GM18526 (cell line): ENCODE measurements around the gene PCDHGA4.
"Not testable (repeated sequence)": the region's sequence is repeated elsewhere in the genome, so short reads cannot be mapped to it uniquely, and the experiment has no call there.

Experiments used
- POLR2A ChIP-seq: IDR thresholded peaks from 3 replicates; pipeline ENCODE4 v1.6.1; 2011; ENCODE audit not compliant: insufficient read length; ENCODE audit errors: extremely low read depth

PCDHGA4 gene

DNA sequence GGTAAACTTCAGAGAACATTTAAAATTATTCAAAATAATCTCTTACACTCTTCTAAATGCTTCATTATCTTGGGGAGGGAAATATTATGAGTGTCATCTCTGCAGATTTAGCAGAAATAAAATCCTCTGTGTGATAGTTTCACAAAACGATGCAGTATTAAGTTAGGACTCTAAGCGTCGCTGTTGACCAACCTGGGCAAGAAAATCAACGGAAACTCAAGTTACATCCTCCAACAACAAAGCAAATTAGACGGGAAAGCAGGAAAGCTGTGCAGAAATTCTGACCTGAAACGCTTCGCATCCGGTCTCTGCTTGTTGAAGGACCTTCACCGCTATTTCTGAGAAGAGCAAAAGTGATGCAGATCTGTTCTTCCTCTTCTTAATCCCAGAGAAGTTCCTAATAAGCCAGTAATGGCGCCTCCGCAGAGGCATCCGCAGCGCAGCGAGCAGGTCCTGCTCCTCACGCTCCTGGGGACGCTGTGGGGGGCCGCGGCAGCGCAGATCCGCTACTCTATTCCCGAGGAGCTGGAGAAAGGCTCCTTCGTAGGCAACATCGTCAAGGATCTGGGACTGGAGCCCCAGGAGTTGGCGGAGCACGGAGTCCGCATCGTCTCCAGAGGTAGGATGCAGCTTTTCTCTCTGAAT lies 19.0 kb downstream of the PCDHGA4 start, which contains the start of gene PCDHGA6:
Gene PCDHGA6, plus strand, starts transcription at position 219 of the 645 bp plus-strand sequence. Its CDS starts 193 bp downstream, at position 412.
- no peak for TF ChIP-seq POLR2A

DNA sequence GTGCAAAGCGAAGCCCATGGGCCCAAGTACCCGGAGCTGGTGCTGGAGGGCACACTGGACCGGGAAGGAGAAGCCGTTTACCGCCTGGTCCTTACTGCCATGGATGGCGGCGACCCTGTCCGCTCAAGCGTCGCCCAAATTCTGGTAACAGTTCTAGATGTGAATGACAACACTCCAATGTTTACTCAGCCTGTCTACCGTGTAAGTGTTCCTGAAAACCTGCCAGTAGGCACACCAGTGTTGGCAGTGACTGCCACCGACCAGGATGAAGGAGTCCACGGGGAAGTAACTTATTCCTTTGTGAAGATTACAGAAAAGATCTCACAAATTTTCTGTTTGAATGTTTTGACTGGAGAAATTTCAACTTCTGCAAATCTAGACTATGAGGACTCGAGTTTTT lies 19.8 kb downstream of the PCDHGA4 start:
- TF ChIP-seq POLR2A = no peak

DNA sequence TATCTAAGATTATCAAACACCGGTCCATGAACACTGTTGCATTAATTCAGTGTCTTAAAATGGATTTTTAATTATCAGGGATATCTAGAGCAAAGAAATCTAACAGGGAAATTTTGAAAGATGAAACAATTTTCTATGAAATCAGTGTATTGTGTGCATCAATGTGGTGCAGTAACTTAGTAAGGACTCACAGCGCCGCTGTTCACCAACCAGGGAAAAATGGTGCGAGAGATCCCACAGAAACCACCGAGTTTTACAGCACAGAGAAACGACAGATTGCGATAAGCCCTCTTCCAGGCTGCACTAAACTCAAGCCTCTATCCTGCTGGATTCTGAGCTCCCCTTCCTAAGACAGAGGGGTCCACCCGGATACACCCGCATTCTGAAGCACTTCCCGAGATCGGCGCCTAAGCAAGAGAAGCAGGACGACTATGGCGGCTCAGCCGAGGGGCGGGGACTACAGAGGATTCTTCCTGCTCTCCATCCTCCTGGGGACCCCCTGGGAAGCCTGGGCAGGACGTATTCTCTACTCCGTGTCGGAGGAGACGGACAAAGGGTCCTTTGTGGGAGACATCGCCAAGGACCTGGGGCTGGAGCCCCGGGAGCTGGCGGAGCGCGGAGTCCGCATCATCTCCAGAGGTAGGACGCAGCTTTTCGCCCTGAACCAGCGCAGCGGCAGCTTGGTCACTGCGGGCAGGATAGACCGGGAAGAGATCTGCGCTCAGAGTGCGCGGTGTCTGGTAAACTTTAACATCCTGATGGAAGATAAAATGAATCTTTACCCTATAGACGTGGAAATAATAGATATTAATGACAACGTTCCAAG lies 27.9 kb downstream of the PCDHGA4 start, which contains the start of gene PCDHGA7:
Gene PCDHGA7, plus strand, starts transcription at position 274 of the 826 bp plus-strand sequence. Its CDS starts 158 bp downstream, at position 432.
- no peak for TF ChIP-seq POLR2A

DNA sequence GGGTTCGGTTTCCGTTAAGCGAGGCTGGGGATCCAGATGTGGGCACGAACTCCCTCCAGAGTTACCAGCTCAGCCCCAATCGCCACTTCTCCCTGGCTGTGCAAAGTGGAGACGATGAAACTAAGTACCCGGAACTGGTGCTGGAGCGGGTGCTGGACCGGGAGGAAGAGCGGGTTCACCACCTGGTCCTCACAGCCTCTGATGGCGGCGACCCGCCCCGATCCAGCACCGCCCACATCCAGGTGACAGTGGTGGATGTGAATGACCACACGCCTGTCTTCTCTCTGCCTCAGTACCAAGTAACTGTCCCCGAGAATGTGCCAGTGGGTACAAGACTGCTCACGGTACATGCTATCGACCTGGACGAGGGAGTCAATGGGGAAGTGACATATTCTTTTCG lies 28.5 kb downstream of the PCDHGA4 start:
- no peak for TF ChIP-seq POLR2A

DNA sequence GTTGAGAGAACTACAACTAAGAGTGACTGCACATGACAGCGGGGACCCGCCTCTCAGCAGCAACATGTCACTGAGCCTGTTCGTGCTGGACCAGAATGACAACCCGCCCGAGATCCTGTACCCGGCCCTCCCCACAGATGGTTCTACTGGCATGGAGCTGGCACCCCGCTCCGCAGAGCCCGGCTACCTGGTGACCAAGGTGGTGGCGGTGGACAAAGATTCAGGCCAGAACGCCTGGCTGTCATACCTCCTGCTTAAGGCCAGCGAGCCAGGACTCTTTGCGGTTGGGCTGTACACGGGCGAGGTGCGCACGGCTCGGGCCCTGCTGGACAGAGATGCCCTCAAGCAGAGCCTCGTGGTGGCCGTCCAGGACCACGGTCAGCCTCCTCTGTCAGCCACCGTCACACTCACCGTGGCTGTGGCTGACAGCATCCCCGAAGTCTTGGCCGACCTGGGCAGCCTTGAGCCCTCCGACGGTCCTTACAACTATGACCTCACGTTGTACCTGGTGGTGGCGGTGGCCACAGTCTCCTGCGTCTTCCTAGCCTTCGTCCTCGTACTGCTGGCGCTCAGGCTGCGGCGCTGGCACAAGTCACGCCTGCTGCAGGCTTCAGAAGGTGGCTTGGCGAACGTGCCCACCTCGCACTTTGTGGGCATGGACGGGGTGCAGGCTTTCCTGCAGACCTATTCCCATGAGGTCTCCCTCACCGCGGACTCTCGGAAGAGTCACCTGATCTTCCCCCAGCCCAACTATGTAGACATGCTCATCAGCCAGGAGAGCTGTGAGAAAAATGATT lies 29.8 kb downstream of the PCDHGA4 start:
- no peak for TF ChIP-seq POLR2A

DNA sequence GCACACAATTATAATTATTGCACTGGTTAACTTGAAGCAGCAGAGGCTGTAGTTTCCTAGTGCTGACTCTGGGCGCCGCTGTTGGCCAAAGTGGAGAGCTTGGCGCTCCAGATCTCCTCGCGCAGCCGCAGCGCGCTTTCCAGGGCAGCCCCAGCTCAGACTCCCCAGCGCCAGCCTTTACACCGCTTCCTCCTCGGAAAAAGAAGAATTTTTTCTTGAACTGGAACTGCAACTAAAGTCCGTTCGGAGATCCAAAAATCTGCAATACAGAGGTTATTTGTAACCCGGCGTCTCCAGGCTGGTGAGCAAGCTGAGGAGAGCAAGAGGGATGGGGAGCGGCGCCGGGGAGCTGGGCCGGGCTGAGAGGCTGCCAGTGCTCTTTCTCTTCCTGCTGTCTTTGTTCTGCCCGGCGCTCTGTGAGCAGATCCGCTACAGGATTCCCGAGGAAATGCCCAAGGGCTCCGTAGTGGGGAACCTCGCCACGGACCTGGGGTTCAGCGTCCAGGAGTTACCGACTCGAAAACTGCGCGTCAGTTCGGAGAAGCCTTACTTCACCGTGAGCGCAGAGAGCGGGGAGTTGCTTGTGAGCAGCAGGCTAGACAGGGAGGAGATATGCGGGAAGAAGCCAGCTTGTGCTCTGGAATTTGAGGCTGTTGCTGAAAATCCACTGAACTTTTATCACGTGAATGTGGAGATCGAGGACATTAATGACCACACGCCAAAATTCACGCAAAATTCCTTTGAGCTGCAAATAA lies 32.9 kb downstream of the PCDHGA4 start, which contains the start of gene PCDHGB4:
Gene PCDHGB4, plus strand, starts transcription at position 142 of the 755 bp plus-strand sequence. Its CDS starts 187 bp downstream, at position 329.
- TF ChIP-seq POLR2A = not testable (repeated sequence)

DNA sequence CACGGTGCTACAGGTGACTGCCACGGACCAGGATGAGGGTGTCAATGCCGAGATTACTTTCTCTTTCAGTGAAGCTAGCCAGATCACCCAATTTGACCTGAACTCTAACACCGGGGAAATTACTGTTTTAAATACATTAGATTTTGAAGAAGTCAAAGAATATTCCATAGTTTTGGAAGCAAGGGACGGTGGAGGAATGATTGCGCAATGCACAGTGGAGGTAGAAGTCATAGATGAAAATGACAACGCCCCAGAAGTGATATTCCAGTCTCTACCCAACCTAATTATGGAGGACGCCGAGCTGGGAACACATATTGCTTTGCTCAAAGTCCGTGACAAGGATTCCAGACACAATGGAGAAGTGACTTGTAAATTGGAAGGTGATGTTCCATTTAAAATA lies 33.8 kb downstream of the PCDHGA4 start:
- no peak for TF ChIP-seq POLR2A

DNA sequence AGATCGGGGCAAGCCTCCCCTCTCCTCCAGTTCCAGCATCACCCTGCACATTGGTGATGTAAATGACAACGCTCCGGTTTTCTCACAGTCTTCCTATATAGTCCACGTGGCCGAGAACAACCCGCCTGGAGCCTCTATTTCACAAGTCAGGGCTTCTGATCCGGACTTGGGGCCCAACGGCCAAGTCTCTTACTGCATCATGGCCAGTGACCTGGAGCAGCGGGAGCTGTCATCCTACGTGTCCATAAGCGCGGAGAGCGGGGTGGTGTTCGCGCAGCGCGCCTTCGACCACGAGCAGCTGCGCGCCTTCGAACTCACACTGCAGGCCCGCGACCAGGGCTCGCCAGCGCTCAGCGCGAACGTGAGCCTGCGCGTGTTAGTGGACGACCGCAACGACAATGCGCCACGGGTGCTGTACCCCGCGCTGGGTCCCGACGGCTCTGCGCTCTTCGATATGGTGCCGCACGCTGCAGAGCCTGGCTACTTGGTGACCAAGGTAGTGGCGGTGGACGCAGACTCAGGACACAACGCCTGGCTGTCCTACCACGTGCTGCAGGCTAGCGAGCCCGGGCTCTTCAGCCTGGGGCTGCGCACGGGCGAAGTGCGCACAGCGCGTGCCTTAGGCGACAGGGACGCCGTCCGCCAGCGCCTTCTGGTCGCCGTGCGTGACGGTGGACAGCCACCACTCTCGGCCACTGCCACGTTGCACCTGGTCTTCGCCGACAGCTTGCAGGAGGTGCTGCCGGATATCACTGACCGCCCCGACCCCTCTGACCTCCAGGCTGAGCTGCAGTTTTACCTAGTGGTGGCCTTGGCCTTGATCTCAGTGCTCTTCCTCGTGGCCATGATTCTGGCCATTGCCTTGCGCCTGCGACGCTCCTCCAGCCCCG lies 34.6 kb downstream of the PCDHGA4 start:
- no peak for TF ChIP-seq POLR2A

DNA sequence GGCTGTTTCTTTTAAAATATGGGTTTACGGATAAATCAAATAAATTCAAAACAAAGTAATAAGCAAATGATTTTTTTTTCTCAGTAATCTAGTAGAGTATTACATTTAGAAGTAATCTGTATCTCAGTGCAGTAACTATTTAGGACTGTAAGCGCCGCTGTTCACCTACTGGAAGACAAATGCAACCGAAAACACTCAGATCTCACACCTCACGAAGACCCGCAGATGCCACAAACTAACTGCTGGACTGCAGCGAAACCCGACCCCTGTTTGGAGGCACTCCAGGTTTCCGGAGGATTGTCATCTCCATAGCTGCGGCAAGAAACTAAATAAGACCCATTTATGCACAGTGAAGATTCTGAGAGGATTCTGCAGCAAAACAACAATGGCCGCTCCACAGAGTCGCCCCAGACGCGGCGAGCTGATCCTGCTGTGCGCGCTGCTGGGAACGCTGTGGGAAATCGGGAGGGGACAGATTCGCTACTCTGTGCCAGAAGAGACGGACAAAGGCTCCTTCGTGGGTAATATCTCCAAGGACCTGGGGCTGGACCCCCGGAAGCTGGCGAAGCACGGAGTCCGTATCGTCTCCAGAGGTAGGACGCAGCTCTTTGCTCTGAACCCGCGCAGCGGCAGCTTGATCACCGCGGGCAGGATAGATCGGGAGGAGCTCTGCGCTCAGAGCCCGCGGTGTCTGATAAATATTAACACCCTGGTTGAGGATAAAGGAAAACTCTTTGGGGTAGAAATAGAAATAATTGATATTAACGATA lies 37.8 kb downstream of the PCDHGA4 start, which contains the start of gene PCDHGA8:
Gene PCDHGA8, plus strand, starts transcription at position 205 of the 770 bp plus-strand sequence. Its CDS starts 181 bp downstream, at position 386.
- TF ChIP-seq POLR2A = no peak

DNA sequence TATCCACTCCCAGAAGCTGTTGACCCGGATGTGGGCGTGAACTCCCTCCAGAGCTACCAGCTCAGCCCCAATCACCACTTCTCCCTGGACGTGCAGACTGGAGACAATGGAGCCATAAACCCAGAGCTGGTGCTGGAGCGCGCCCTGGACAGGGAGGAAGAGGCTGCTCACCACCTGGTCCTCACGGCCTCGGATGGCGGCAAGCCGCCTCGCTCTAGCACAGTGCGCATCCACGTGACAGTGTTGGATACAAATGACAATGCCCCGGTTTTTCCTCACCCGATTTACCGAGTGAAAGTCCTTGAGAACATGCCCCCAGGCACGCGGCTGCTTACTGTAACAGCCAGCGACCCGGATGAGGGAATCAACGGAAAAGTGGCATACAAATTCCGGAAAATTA lies 38.4 kb downstream of the PCDHGA4 start:
- TF ChIP-seq POLR2A = no peak

DNA sequence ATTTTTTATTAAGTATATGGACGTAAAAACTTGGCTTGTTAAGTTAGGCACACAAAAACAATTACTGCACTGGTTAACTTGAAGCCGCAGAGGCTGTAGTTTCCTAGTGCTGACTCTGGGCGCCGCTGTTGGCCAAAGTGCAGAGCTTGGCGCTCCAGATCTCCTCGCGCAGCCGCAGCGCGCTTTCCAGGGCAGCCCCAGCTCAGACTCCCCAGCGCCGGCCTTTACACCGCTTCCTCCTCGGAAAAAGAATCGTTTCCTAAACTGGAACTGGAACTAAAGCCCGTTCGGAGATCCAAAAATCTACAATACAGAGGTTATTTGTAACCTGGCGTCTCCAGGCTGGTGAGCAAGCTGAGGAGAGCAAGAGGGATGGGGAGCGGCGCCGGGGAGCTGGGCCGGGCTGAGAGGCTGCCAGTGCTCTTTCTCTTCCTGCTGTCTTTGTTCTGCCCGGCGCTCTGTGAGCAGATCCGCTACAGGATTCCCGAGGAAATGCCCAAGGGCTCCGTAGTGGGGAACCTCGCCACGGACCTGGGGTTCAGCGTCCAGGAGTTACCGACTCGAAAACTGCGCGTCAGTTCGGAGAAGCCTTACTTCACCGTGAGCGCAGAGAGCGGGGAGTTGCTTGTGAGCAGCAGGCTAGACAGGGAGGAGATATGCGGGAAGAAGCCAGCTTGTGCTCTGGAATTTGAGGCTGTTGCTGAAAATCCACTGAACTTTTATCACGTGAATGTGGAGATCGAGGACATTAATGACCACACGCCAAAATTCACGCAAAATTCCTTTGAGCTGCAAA lies 43.1 kb downstream of the PCDHGA4 start, which contains the start of gene PCDHGB5:
Gene PCDHGB5, plus strand, starts transcription at position 192 of the 796 bp plus-strand sequence. Its CDS starts 181 bp downstream, at position 373.
- not testable (repeated sequence) for TF ChIP-seq POLR2A

DNA sequence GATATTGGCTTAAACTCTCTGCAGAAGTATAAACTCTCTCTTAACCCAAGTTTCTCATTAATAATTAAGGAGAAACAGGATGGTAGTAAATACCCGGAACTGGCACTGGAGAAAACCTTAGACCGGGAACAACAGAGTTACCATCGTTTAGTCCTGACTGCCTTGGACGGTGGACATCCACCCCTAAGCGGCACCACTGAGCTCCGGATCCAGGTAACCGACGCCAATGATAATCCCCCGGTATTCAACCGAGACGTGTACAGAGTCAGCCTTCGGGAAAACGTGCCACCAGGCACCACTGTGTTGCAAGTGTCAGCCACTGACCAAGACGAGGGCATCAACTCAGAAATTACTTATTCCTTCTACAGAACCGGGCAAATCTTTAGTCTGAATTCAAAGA lies 43.8 kb downstream of the PCDHGA4 start:
- no peak for TF ChIP-seq POLR2A
